T follicular helper cell (primary cell): ENCODE results near the gene JAKMIP1.
"Not testable (repeated sequence)": the region's sequence is repeated elsewhere in the genome, so short reads cannot be mapped to it uniquely, and the experiment has no call there.

ENCODE experiments used
- DNase-seq: peaks from one replicate; pipeline ENCODE4 v3.0.0-alpha.2; 2020; ENCODE audit warnings: low read depth

JAKMIP1 gene

GRCh38 chr4:6143603-6144181 is 56.7 kb downstream of the JAKMIP1 start:
- no peak for DNase-seq

GRCh38 chr4:6142935-6143602 is 57.3 kb downstream of the JAKMIP1 start:
- no peak for DNase-seq

GRCh38 chr4:6142511-6142910 is 57.8 kb downstream of the JAKMIP1 start:
- no peak for DNase-seq

- no peak for DNase-seq
Observed at GRCh38 chr4:6141554-6141953, 58.8 kb downstream of the JAKMIP1 start.

GRCh38 chr4:6141021-6141420 is 59.3 kb downstream of the JAKMIP1 start:
- DNase-seq = not testable (repeated sequence)

- DNase-seq = no peak
Observed at GRCh38 chr4:6137747-6138135, 62.6 kb downstream of the JAKMIP1 start.

- no peak for DNase-seq
Observed at GRCh38 chr4:6137027-6137746, 63.2 kb downstream of the JAKMIP1 start.

- DNase-seq = peak; percentile 2
Observed at GRCh38 chr4:6134612-6135220, 65.6 kb downstream of the JAKMIP1 start.

GRCh38 chr4:6132716-6133115 is 67.6 kb downstream of the JAKMIP1 start:
- no peak for DNase-seq

- DNase-seq = no peak
Observed at GRCh38 chr4:6128221-6128850, 72.0 kb downstream of the JAKMIP1 start.

- no peak for DNase-seq
Observed at GRCh38 chr4:6126971-6127745, 73.2 kb downstream of the JAKMIP1 start.

GRCh38 chr4:6125103-6125651 is 75.2 kb downstream of the JAKMIP1 start:
- no peak for DNase-seq

GRCh38 chr4:6124386-6125102 is 75.8 kb downstream of the JAKMIP1 start:
- no peak for DNase-seq

- no peak for DNase-seq
Observed at GRCh38 chr4:6123976-6124375, 76.4 kb downstream of the JAKMIP1 start.

GRCh38 chr4:6123541-6123940 is 76.8 kb downstream of the JAKMIP1 start:
- no peak for DNase-seq

GRCh38 chr4:6123116-6123515 is 77.2 kb downstream of the JAKMIP1 start:
- DNase-seq = no peak

- no peak for DNase-seq
Observed at GRCh38 chr4:6122496-6122895, 77.9 kb downstream of the JAKMIP1 start.

GRCh38 chr4:6121941-6122340 is 78.4 kb downstream of the JAKMIP1 start:
- DNase-seq = no peak

- DNase-seq = no peak
Observed at GRCh38 chr4:6121276-6121850, 79.0 kb downstream of the JAKMIP1 start.

GRCh38 chr4:6120361-6120760 is 80.0 kb downstream of the JAKMIP1 start:
- no peak for DNase-seq
